ENCODE results near the gene NFE2.

DNA sequence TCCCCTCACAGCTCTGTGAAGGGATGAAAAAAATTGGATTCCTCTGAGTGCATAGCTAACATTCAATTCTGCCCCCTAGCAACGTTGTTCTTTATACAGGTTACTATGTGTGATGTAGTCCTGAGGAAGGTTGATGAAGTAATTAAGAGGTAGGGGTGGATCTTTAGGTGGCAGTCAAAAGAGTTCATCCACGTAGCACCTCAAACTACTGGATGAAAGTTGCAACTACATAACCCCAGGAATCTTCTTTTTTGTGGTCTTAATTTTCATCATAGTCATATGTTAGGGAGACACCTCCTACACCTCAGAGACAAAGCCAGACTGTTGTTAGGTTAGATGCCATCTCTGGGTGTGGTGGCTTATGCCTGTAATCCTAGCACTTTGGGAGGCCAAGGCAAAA lies 10.2 kb upstream of the NFE2 start:
- TF ChIP-seq, protein P1, sequence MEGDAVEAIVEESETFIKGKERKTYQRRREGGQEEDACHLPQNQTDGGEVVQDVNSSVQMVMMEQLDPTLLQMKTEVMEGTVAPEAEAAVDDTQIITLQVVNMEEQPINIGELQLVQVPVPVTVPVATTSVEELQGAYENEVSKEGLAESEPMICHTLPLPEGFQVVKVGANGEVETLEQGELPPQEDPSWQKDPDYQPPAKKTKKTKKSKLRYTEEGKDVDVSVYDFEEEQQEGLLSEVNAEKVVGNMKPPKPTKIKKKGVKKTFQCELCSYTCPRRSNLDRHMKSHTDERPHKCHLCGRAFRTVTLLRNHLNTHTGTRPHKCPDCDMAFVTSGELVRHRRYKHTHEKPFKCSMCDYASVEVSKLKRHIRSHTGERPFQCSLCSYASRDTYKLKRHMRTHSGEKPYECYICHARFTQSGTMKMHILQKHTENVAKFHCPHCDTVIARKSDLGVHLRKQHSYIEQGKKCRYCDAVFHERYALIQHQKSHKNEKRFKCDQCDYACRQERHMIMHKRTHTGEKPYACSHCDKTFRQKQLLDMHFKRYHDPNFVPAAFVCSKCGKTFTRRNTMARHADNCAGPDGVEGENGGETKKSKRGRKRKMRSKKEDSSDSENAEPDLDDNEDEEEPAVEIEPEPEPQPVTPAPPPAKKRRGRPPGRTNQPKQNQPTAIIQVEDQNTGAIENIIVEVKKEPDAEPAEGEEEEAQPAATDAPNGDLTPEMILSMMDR (optimal IDR thresholded peaks at IDR 0.05 in 1 of 3, IDR thresholded peaks at IDR 0.05 in 1 of 3, conservative IDR thresholded peaks at IDR 0.05 in 1 of 3; ENCODE audit: extremely low read depth in 1 of 3, insufficient read depth in 2 of 3, low read length in 3 of 3): no peak
- TF ChIP-seq EZH2 (IDR thresholded peaks at IDR 0.05; ENCODE audit: low read length): no peak

Measured in keratinocyte (primary cell).